Omental fat pad (tissue), 4 donors: ENCODE data around the gene HACD2. TPM values are rescaled to one million over a fixed set of nuclear protein-coding genes. Genes with fewer than 3 reads are reported as not detected.

Experiments
- ATAC-seq: fragments of 150-250 bp; one replicate; pipeline ENCODE4 v1.9.1; 2016; ENCODE audit warnings: mild to moderate bottlenecking, moderate library complexity; ENCODE audit not compliant: low FRiP score
- DNase-seq: peaks from one replicate; pipeline ENCODE4 v3.0.0-alpha.2; 2019; ENCODE audit warnings: low spot score
- CTCF ChIP-seq, 3 donors: fragments of 450-650 bp; IDR thresholded peaks; one replicate each; pipeline ENCODE4 v1.5.1; 2016 to 2017; ENCODE audit warnings: antibody characterized with exemption in 3 of 3, mild to moderate bottlenecking in 3 of 3, moderate library complexity in 2 of 3
- total RNA-seq, 4 donors: library from RNA; depleted of rRNA; stranded (reverse); fragments of >200 nt; gene quantifications; one replicate each; pipeline ENCODE4 v1.1.0, GENCODE V29; 2016

HACD2 gene
- total RNA-seq, 4 donors from 2014 or later = 31.7 to 44.9 (median 34.0) TPM

- DNase-seq (no peak), ATAC-seq (no peak)
- TF ChIP-seq CTCF (IDR thresholded peaks at IDR 0.05) = no peak
Measured at GRCh38 chr3:123586968-123587367, 2.1 kb upstream of the HACD2 start.

GRCh38 chr3:123586131-123586530, 1.3 kb upstream of the HACD2 start:
- ATAC-seq = no peak
- TF ChIP-seq CTCF (IDR thresholded peaks at IDR 0.05) = no peak
- no peak for DNase-seq

GRCh38 chr3:123584284-123584987, 417 bp downstream of the HACD2 start:
- ATAC-seq = peak; percentile 50
- no peak for DNase-seq
- no peak for TF ChIP-seq CTCF (IDR thresholded peaks at IDR 0.05)

GRCh38 chr3:123583561-123583960, 1.3 kb downstream of the HACD2 start:
- ATAC-seq (no peak), DNase-seq (no peak)
- TF ChIP-seq CTCF (IDR thresholded peaks at IDR 0.05) = no peak

GRCh38 chr3:123582315-123582714, 2.5 kb downstream of the HACD2 start:
- ATAC-seq = no peak
- no peak for TF ChIP-seq CTCF (IDR thresholded peaks at IDR 0.05)
- DNase-seq = no peak

GRCh38 chr3:123576122-123576521, 8.7 kb downstream of the HACD2 start:
- no peak for TF ChIP-seq CTCF (IDR thresholded peaks at IDR 0.05)
- ATAC-seq (no peak), DNase-seq (no peak)

- DNase-seq = no peak
- TF ChIP-seq CTCF (IDR thresholded peaks at IDR 0.05) = no peak
- no peak for ATAC-seq
Measured at GRCh38 chr3:123571973-123572365, 12.9 kb downstream of the HACD2 start.
